Activated CD4-positive, alpha-beta T cell treated with anti-CD3 and anti-CD28 coated beads for 24 hours (primary cell): ENCODE results near the gene INO80D.
"Not testable (repeated sequence)": the region's sequence is repeated elsewhere in the genome, so short reads cannot be mapped to it uniquely, and the experiment has no call there.

Experiments used
- DNase-seq, 2 donors: peaks; one replicate each; pipeline ENCODE4 v3.0.0-alpha.2; 2020; ENCODE audit warnings: low read depth in 2 of 2

Gene INO80D

GRCh38 chr2:205976934-205977659 is 108.9 kb downstream of the INO80D start:
- not testable (repeated sequence) for DNase-seq

- no peak for DNase-seq
Measured at GRCh38 chr2:205976120-205976814, 109.7 kb downstream of the INO80D start.

- no peak for DNase-seq
Measured at GRCh38 chr2:205975082-205975949, 110.7 kb downstream of the INO80D start.

GRCh38 chr2:205972113-205972512 is 113.9 kb downstream of the INO80D start:
- no peak for DNase-seq

GRCh38 chr2:205970348-205970747 is 115.6 kb downstream of the INO80D start:
- no peak for DNase-seq

GRCh38 chr2:205969584-205969983 is 116.4 kb downstream of the INO80D start:
- DNase-seq = no peak

GRCh38 chr2:205967391-205968075 is 118.4 kb downstream of the INO80D start:
- DNase-seq = no peak

GRCh38 chr2:205965707-205966106 is 120.3 kb downstream of the INO80D start:
- DNase-seq = no peak

GRCh38 chr2:205964111-205964761 is 121.7 kb downstream of the INO80D start:
- DNase-seq = no peak

GRCh38 chr2:205959521-205959920 is 126.5 kb downstream of the INO80D start:
- no peak for DNase-seq

GRCh38 chr2:205957452-205958154 is 128.4 kb downstream of the INO80D start:
- no peak for DNase-seq

GRCh38 chr2:205954707-205955106 is 131.3 kb downstream of the INO80D start:
- no peak for DNase-seq

- DNase-seq = no peak
Measured at GRCh38 chr2:205952282-205952681, 133.7 kb downstream of the INO80D start.

GRCh38 chr2:205948883-205949282 is 137.1 kb downstream of the INO80D start:
- DNase-seq = no peak

- DNase-seq = no peak
Measured at GRCh38 chr2:205948496-205948837, 137.5 kb downstream of the INO80D start.

GRCh38 chr2:205947621-205948495 is 138.1 kb downstream of the INO80D start:
- DNase-seq = peak; percentile 34 to 35

- no peak for DNase-seq
Measured at GRCh38 chr2:205946226-205946625, 139.7 kb downstream of the INO80D start.
